ENCODE results near the gene RAB24.

DNA sequence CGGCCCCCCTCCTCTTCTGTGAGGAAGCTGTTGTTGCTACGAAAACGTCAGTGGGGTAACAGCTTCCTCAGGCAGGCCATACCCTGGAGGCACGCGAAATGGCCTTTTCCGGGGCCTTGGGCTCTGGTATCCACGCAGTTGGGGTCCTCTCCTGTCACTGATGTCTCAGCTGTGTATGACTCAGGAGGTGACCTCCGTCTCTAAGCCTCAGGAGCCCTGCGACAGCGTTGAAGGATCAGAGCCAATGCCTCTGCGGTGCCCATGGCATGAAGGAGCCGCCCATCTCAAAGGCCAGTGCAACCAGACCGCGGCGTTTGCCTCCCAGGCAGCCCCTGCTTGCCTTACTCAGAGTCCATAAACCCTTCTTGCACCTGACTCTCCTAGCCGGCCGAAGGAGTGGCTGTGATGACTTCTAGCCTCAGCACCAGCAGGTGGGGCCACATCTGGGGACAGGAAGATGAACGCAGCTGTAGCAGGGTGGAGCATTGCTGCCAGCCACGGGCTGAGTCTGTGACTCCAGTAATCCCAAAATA is 9.2 kb upstream of the RAB24 start:
- TF ChIP-seq POLR2AphosphoS5 (IDR thresholded peaks at IDR 0.05) (no peak), CTCF (IDR thresholded peaks at IDR 0.05) (no peak), POLR2A (IDR thresholded peaks at IDR 0.05; ENCODE audit: low read depth) (no peak), EP300 (IDR thresholded peaks at IDR 0.05) (no peak)

All from esophagus muscularis mucosa (tissue), 4 donors.